Left ventricle myocardium superior (tissue), 1 donor: ENCODE measurements around the gene CLPTM1L. TPM values are rescaled to one million over a fixed set of nuclear protein-coding genes. Genes with fewer than 3 reads are reported as not detected.

Experiments used
- ATAC-seq: fragments of 200-7000 bp; cut with Tn5 transposase; one replicate; pipeline ENCODE4 v1.9.1; 2020; ENCODE audit warnings: mild to moderate bottlenecking, moderate library complexity
- DNase-seq: peaks from one replicate; pipeline ENCODE4 v3.0.0-alpha.2; 2020
- intact Hi-C: fragments of 100-400 bp; cut with micrococcal nuclease; formaldehyde crosslinking; loops from one replicate; pipeline ENCODE4 v1.11.0; 2022
- total RNA-seq: library from RNA; stranded (reverse); fragmentation: NEBNext Ultra II Directional; extraction: Animal tissue kit (Norgen Biotek cat#: 25700); gene quantifications from one replicate; pipeline ENCODE4 v1.2.1, GENCODE V29; 2021
- donor health status: DM: no; HTN: yes; CAD: no; lungs with severe emphysema.

The CLPTM1L gene
- total RNA-seq, 1 donor from 2014 or later = 31.5 TPM

GRCh38 chr5:1320436-1321344 lies 24.2 kb downstream of the CLPTM1L start:
- ATAC-seq = no peak
- no peak for DNase-seq
- intact Hi-C loops = no loop called here

- DNase-seq = no peak
- no peak for ATAC-seq
- intact Hi-C loops = no loop called here
Measured at GRCh38 chr5:1319436-1320256, 25.3 kb downstream of the CLPTM1L start.

GRCh38 chr5:1318659-1319251 lies 26.1 kb downstream of the CLPTM1L start:
- DNase-seq (no peak), ATAC-seq (no peak)
- intact Hi-C loops = no loop called here

- intact Hi-C loops = no loop called here
- no peak for DNase-seq
- ATAC-seq = no peak
Measured at GRCh38 chr5:1317921-1318565, 26.9 kb downstream of the CLPTM1L start.

GRCh38 chr5:1316588-1317340 lies 28.1 kb downstream of the CLPTM1L start:
- ATAC-seq (no peak), DNase-seq (no peak)
- intact Hi-C loops = no loop called here

GRCh38 chr5:1315709-1316587 lies 29.0 kb downstream of the CLPTM1L start:
- DNase-seq (no peak), ATAC-seq (peak; percentile 45)
- intact Hi-C loops = no loop called here

- DNase-seq = no peak
- no peak for ATAC-seq
- intact Hi-C loops = no loop called here
Measured at GRCh38 chr5:1315018-1315708, 29.7 kb downstream of the CLPTM1L start.

- intact Hi-C loops = no loop called here
- ATAC-seq (no peak), DNase-seq (no peak)
Measured at GRCh38 chr5:1314564-1314982, 30.3 kb downstream of the CLPTM1L start.

GRCh38 chr5:1312993-1313833 lies 31.7 kb downstream of the CLPTM1L start:
- DNase-seq (no peak), ATAC-seq (no peak)
- intact Hi-C loops = no loop called here

GRCh38 chr5:1312206-1312605 lies 32.7 kb downstream of the CLPTM1L start:
- DNase-seq = no peak
- no peak for ATAC-seq
- intact Hi-C loops = no loop called here

- DNase-seq = no peak
- intact Hi-C loops = no loop called here
Measured at GRCh38 chr5:1311439-1312055, 33.4 kb downstream of the CLPTM1L start.

GRCh38 chr5:1310118-1310517 lies 34.8 kb downstream of the CLPTM1L start:
- intact Hi-C loops = no loop called here
- no peak for ATAC-seq
- DNase-seq = no peak

More at GRCh38 chr5:1311439-1312055, 33.4 kb downstream of the CLPTM1L start:
- ATAC-seq = no peak

- intact Hi-C loops = no loop called here
- DNase-seq (no peak), ATAC-seq (no peak)
Measured at GRCh38 chr5:1304033-1304432, 40.9 kb downstream of the CLPTM1L start.

- intact Hi-C loops = no loop called here
- DNase-seq (no peak), ATAC-seq (no peak)
Measured at GRCh38 chr5:1302258-1302657, 42.6 kb downstream of the CLPTM1L start.

GRCh38 chr5:1300581-1301083 lies 44.3 kb downstream of the CLPTM1L start:
- intact Hi-C loops = no loop called here
- ATAC-seq (no peak), DNase-seq (no peak)

- intact Hi-C loops = no loop called here
- DNase-seq = no peak
- ATAC-seq = no peak
Measured at GRCh38 chr5:1299961-1300360, 44.9 kb downstream of the CLPTM1L start.
